GM21447 (cell line): ENCODE measurements around the gene SEZ6L.

ENCODE experiments used
- ATAC-seq: cut with Tn5 transposase; IDR thresholded peaks from one replicate; pipeline ENCODE4 v1.9.1; 2021; ENCODE audit not compliant: unreplicated experiment

SEZ6L gene

GRCh38 chr22:26327306-26327705 is 158.0 kb downstream of the SEZ6L start:
- ATAC-seq, result no peak

GRCh38 chr22:26328221-26328620 is 159.0 kb downstream of the SEZ6L start:
- ATAC-seq, result no peak

- no peak for ATAC-seq
Observed at GRCh38 chr22:26330971-26331625, 161.8 kb downstream of the SEZ6L start.

- no peak for ATAC-seq
Observed at GRCh38 chr22:26333088-26333800, 164.0 kb downstream of the SEZ6L start.

GRCh38 chr22:26334232-26334631 is 165.0 kb downstream of the SEZ6L start:
- no peak for ATAC-seq

GRCh38 chr22:26336773-26337172 is 167.5 kb downstream of the SEZ6L start:
- ATAC-seq, result no peak

- ATAC-seq, result no peak
Observed at GRCh38 chr22:26339755-26340154, 170.5 kb downstream of the SEZ6L start.

- no peak for ATAC-seq
Observed at GRCh38 chr22:26342745-26343410, 173.6 kb downstream of the SEZ6L start.

GRCh38 chr22:26345496-26345895 is 176.2 kb downstream of the SEZ6L start:
- ATAC-seq, result no peak

- no peak for ATAC-seq
Observed at GRCh38 chr22:26348810-26349526, 179.7 kb downstream of the SEZ6L start.

GRCh38 chr22:26354707-26355106 is 185.4 kb downstream of the SEZ6L start:
- ATAC-seq, result no peak

- no peak for ATAC-seq
Observed at GRCh38 chr22:26357281-26357680, 188.0 kb downstream of the SEZ6L start.

- no peak for ATAC-seq
Observed at GRCh38 chr22:26357813-26358212, 188.6 kb downstream of the SEZ6L start.

- no peak for ATAC-seq
Observed at GRCh38 chr22:26359156-26359555, 189.9 kb downstream of the SEZ6L start.

- no peak for ATAC-seq
Observed at GRCh38 chr22:26360169-26360885, 191.1 kb downstream of the SEZ6L start.

GRCh38 chr22:26362471-26362870 is 193.2 kb downstream of the SEZ6L start:
- no peak for ATAC-seq

- ATAC-seq, result peak; percentile 66
Observed at GRCh38 chr22:26364066-26365015, 195.1 kb downstream of the SEZ6L start.

GRCh38 chr22:26367402-26368245 is 198.4 kb downstream of the SEZ6L start:
- ATAC-seq, result no peak

- no peak for ATAC-seq
Observed at GRCh38 chr22:26372890-26373289, 203.6 kb downstream of the SEZ6L start.
